NOMO-1 treated with dmso at 0.1 percent for 144 hours (cell line): ENCODE data around the gene TUBB4A.

Source experiments
- DNase-seq: peaks from one replicate; lab custom pipeline; 2025; ENCODE audit not compliant: unreplicated experiment; lab: John Stamatoyannopoulos, UW

Gene TUBB4A

DNA sequence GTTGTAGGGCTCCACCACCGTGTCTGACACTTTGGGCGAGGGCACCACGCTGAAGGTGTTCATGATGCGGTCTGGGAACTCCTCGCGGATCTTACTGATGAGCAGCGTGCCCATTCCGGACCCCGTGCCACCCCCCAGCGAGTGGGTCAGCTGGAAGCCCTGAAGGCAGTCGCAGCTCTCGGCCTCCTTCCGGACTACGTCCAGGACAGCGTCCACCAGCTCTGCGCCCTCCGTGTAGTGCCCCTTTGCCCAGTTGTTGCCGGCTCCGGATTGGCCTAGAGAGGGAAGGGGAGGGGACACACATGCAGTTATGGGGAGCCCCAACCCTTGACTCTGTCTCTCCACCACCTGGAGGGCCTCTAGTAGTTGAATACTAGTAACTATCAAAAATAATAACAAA, 6.2 kb downstream of the TUBB4A start:
- DNase-seq: no peak

DNA sequence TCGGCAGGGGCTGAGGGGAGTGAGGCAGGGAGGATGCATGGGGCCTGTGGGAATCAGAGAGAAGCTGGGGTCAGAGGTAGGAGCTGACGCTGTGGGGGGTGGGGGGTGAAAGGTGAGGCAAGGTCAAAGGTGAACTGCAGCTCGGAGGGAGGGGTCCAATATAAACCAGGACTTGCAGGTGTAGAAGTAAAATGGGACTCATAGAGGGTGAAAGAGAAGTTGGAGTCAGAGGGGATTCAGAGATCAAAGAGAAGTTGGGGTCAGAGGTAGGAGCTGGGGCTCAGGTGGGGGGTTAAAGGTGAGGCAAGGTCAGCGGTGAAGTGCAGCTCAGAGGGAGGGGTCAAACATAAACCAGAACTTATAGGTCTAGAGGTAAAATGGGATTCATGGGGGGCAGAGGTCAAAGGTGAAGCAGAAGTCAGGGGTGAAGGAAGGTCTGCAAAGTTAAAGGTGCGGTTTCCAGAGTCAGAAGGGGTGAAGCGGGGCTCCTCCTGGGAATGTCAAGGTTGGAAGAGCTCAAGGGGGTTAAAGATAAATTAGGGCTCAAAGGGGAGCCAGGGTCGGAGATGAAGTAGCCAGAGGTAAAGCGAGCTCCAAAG, 7.6 kb downstream of the TUBB4A start:
- no peak for DNase-seq

DNA sequence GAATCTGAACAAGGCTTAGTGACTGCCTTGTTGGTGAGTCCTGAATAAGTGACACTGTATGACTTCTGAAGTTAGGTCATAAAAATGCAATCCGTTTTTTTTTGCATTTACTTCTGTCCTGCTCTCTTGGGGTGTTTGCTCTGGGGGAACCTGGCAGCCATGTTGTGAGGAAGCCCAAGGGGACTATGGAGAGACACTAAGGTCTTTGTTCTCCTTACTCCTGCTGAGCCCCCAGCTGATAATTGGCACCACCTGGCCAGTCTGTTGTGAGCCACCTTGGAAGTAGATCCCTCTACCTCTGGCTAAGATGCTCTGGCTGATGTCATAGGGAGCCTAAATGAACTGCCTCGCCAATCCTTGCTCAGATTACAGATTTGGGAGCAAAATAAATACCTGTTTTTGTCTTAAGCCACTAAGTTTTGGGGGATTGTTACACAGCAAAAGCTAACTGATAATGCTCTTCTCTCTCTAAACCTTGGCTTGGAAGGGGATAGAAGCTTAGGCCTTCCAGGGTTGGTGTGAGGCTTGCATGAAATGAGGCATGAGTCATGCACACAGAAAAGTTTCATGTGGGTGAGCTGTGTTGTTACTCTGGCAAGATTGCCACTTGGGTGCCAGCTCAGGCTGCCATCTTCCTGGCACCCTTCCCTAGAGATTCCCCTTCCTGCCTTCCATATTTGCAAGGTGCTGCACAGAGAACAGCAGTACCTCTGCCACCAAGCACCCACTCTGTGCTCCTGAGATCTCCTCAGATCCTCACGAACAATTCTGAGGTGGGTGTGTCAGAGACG, 10.1 kb downstream of the TUBB4A start:
- no peak for DNase-seq

DNA sequence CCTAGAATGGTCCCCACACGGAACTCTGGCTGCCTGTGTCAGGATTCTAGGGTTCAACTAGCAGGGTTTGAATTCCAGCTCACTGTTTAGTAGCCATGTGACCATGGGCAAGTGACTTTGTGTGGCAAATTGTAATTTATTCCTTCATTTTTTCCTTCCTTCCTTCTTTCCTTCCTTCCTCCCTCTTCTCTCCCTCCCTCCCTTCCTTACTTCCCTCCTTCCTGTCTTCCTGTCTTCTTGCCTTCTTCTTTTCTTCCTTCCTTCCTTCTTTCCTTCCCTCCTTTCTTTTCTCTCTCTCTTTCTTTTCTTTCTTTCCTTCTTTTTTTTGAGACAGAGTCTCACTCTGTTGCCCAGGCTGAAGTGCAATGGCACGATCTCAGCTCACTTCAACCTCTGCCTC, 12.0 kb downstream of the TUBB4A start:
- DNase-seq: no peak

DNA sequence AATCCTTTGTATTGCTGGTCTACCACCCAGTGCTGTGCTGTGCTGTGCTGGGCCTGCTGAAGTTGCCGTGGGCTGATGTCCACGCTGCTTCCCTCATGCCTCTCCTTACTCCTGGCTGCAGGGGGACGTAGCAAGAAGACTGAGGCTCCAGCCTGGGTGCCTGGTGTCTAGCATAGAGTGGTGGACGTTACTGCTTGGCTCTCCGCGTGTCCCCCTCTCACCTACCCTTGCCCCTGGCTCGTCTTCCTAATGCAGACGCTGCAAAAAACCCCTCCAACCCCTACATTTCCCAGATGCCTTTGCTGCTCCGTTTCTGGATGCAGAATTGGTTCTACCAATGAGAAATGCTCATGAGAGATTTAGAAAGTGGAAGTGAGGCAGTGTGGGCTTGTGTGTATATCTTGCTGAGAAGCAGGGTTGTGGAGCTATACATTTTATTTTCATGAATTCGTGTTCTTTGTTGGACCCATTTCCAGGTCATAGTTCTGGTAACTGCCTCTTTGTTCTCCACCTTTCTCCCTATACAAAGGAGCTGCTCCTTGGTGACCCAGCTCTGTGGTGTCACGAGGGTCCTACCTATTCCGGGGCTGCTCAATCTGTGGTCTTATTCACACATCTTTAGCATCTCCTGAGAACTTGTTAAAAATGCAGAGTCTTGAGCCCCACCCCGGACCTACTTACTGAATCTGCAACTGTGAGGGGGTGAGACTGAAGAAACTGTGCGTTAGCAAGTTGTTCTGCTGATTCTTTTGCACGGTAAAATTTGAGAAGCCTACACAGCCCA, 12.6 kb downstream of the TUBB4A start:
- DNase-seq: peak; percentile 42

DNA sequence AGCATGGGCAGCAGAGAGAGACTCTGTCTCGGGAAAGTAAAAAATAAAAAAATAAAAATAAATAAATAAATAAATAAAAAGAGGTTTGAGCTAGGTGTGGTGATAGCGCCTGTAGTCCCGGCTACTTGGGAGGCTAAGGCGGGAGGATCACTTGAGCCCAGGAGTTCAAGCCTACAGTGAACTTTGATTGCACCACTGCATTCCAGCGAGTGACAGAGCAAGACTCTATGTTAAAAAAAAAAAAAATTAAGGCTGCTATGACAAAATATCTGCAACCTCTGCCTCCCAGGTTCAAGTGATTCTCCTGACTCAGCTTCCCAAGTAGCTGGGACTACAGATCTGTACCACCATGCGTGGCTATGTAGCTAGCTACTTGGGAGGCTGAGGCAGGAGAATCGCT, 17.3 kb downstream of the TUBB4A start:
- DNase-seq: no peak

DNA sequence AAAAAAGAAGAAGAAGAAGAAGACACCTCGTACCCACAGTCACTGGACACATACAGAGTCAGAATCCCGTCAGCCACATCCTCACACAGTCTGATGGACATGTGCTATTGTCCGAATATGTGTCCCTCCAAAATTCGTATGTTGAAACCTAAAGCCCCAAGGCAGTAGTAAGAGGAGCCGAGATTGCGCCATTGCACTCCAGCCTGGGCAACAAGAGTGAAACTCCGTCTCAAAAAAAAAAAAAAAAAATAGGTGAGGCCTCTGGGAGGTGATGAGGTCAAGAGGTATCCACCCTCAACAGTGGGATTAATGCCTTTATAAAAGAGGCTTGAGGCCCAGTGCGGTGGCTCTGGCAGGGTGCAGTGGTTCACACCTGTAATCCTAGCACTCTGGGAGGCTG, 17.9 kb downstream of the TUBB4A start:
- DNase-seq: no peak

DNA sequence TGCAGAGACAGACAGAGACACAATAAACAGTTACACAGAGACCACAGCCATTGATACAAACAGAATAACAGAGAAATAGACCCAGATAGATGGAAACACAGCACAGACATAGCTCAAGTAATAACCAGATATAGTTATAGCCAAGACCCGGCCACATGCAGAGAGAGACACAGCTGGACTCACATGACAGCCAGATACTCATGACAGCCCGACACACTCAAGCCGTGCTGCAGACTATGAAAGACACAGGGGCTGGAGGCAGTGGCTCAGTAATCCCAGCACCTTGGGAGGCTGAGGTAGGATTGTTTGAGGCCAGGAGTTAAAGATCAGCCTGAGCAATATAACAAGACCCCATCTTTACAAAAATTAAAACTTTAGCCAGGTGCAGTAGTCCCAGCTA, 18.9 kb downstream of the TUBB4A start:
- DNase-seq: no peak

DNA sequence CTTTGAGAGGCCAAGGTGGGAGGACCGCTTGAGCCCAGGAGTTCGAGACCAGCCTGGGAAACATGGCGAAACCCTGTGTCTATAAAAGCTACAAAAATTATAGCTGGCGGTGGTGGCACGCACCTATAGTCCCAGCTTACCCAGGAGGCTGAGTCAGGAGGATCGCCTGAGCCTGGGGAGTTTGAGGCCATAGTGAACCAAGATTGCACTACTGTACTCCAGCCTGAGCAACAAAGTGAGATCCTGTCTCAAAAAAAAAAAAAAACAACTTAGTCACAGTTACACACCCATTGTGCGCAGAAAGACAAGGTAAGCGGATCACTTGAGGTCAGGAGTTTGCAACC, 19.8 kb downstream of the TUBB4A start:
- DNase-seq: no peak

DNA sequence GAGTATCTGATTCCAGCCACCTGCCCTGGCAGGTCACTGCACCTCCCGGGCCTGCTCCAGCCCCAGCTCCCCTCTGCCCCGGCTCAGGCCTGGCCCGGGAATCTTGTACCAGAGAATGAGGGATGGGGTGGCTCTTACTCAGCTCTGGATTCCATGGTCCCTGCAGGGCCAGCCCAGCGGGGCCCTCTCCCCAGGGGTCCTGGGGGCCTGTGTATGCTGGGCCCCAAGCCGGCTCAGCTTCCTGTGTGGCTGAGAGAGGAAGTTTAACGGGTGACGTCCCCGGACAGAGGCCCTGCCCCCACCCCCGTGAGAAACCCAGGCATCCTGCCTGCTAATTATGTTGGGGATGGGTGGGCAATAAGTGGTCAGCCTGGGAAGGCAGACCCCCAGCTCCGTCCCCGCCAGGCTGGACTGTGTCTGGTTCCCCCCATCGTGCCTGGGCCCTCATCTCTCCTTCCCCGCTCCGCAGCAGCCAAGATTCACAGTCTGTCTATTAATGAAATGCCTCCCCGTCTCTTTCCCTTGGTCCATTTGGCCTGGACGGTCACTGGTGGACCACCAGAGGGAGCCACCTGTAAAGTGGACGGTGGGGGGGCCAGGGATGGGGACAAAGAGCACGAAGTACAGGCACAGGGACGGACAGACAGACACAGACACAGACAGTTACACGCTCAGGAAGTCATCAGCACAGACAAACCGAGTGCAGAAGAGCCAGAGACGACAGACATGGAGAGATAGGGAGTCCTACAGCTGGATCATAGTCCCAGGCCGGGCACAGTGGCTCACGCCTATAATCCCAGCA, 20.4 kb downstream of the TUBB4A start, which contains the start of gene DENND1C:
Gene DENND1C (minus strand): TSS at position 247 of the 802 bp plus-strand sequence. CDS start 92 bp downstream, at position 155.
- peak; percentile 44 for DNase-seq

DNA sequence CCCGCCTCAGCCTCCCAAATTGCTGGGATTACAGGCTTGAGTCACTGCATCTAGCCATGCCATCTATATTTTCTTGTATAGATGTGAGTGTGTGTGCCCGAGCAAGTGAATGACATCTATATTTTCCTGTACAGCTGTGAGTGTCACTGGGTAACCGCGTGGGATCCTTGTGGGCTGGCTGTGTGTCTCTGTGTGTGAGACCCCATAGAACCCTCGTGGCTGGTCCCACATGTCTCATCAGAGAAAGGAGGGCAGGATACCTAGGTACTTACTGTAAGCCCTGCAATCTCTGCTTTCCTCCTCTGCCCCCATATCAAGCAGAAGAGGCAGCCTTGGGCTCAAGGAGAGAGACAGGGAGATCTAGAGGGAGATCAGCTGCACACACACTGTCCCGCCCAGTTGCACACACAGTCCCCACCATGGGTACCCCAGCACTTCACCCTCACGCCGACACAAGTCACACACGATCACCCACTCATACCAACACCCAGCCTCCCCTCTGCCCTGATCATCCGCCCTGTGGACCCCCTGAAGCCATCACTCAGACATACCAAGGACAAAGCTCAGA, 21.2 kb downstream of the TUBB4A start:
- DNase-seq: no peak

DNA sequence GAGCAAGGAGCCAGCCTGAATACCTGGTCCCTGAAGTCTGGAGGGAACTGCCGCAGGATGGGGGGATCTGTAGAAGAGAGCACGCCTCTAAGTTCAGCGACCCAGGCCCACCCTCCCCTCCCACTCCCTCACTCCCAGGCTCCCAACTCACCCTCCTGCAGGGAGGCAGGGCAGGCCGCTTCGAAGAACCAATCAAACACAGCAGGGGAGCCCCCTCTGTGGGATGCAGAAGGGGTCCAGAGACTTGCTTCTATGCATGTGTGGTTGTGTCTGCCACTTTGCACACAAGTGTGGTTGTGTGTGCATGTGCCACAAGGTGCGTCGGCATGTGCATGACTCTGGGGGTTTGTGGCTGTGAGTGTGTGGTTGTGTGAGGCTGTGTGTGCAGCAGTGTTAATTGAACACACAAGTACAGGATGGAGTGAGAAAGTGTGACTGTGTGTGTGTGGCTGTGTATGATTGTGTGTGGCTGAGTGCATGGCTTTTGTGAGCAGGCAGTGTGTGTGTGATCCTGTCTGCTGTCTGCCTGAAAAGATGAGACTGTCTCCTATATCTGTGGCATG, 22.2 kb downstream of the TUBB4A start:
- no peak for DNase-seq

DNA sequence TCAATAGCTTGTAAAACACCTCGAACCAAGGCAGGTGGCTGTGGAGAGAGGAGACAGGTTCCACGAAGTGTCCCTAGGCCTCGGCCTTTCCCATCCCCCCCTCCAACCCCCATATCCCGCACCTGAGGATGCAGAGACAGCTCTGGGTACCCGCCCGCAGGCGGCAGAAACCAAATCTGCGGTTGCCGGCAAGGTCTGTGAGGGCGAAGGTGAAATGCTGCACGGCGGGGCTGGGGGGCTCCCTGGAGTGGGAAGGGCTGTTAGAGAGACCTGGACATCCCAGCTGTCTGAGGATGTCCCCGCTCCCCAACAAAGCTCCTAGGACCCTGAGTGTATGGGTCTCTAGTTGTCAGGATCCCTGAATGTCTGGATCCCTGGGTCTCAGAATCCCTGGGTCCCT, 23.3 kb downstream of the TUBB4A start:
- DNase-seq: no peak

DNA sequence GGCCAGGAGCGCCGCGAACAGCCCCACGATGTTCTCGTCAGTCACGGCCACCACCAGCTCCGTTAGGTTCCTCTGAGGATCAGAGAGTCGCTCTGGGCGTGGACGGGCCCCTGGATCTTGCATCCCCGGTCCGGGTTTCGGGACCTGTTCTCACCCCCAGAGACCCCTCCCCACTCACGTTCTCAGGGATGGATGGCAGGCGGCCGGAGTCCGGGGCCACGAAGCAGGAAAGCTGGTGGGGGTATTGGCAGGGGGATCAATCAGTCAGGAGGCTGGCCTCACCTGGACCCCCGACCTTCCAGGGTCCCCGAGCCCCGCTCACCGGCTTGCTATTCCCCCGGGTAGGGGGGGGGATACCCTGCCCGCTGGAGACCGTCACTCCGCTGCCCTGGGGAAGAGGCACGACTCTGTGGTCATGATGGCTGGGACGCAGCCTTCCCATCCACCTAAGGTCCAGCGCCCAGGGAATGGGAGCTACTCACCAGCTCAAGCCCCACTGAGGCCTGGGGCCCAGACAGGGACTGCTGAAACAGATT, 25.1 kb downstream of the TUBB4A start:
- no peak for DNase-seq

DNA sequence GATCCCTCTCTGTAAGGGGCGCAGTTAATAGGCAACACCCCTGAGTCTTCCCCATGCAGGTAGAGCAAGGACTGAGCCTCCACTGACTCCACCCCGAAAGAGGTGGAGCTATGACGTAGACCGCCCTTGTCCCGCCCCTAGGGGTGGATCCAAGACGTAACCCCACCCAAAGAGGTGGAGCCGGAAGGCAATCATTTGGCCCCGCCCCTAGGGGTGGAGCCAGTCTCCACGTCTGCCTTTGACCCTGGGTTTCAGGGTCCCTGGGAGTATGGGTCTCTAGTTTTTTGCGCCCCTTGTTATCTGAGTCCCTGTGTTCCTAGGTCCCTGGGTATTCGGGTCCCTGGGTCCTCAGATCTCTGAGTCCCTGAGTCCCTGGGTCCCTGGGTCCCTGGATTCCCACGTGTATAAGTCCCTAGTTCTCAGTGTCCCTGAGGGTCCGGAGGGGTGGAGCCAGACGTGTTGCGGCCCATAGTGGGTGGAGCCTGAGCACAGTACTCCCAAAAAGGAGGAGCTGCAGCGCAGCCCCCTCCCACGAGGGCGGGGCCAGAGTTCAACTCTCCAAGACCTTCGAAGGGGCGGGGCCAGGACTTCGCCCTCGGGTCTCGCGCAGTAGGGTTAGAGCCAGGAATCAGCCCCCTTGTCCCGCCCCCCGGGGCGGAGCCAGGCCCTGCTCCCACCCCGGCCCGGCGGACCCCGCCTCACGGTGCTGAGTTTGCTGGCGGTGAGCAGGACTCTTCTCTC, 25.8 kb downstream of the TUBB4A start:
- no peak for DNase-seq

DNA sequence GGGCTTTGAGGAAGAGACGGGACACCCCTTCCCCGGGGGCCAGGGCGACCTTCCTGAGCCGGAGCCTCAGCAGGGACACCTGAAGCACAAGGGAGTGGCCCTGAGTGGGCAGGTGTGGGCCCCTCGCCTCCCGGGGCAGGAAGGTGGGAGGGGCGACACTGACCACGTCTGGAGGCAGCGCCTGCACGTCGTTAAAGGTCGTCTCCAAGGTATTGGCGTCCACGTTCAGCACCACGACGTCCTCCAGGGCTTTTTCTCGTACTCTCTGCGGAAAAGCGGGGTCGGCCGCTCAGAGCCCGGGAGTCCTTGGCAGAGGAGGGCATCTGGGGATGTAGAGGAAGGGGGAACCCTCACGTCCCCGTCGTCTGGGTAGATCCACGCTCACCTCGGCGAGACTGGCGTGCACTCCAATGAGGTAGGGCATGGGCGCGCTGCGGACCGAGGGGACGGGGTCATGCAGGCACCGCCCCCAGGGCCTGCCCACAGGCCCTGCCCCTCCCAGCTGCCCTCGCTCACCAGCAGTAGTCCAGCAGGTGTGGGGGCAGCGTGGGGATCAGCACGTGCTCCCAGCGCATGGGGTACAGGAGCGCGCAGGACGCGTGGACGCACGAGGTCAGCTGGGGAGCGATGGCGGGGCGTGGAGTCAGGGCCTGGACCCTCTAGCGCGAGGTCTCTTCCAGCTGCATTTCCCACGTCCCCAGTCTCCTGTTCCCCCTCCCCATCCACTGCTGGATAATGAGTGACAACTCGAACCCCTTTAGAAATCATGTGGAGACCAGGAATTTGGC, 26.6 kb downstream of the TUBB4A start:
- DNase-seq: no peak

DNA sequence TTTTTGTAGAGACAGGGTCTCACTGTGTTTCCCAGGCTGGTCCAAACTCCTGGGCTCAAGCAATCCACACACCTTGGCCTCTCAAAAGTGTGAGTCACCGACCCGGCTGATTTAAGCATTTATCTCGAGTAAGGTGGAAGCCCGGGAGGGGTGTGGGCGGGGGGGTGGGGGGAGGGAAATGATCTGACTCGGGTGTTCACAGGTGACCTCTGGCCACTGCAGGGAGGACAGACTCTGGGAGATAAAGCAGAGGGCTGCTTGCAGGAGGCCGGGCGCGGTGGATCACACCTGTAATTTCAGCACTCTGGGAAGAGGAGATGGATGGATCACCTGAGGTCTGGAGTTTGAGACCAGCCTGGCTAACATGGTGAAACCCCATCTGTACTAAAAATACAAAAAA, 28.5 kb downstream of the TUBB4A start:
- no peak for DNase-seq

DNA sequence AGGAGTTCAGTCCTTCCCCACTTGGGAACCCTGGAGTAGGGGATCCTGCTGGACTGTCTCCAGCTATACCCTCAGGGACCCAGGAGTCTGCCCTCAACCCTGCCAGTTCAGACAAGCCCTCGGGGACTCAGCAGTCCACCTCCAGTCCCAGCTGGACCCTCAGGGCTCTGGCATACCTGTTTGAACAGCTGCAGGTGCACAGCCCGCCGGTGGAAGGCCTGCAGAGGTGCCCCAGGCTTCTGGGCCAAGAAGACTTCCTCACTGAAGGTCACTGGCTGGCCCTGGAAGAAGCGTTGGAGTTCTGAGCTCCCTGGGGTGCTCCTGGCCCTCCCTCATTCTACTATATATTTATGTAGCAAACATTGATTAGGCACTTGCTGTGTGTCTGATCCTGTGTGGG, 29.4 kb downstream of the TUBB4A start:
- DNase-seq: no peak

DNA sequence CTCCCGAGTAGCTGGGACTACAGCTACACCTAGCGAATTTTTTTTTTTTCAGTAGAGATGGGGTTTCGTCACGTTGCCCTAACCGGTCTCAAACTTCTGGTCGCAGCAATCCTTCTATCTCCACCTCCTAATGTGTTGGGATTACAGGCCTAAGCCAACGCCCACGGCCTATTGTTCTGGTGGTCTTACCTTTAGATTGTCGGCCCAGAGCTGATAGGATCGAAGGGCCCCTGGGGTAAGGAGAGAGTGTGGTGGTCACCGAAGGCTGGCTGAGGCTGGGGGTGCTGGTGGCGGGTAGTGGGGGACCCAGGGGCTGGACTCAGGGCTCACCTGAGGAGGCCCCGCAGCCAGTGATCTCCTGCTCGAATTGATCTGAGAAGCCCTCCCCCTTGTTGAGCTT, 31.0 kb downstream of the TUBB4A start:
- no peak for DNase-seq
